ENCODE measurements around the gene EVC2.
A peak's percentile ranks its signal among the peaks of the same experiment; 100 is the strongest.

Gene EVC2

DNA sequence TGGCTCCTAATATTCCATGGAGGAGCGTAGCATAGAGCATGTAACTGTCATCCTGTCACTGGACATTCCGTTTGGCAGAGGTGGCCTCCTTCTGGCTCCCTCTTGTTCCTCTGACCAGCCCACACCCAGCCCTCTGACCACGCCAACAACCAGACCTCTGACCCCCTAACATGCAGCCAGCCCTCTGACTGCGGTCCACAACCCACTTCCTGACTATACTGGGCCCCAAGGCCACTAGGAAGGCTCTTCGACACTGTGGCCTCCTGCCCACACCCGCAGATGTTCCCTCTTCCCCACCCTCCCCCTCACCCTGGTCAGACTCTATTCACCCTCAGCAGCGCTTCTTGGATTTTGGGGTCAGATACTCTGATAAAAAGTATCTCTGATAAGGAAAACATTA lies 141.4 kb downstream of the EVC2 start:
- DNase-seq (ENCODE audit: low spot score), result no peak

DNA sequence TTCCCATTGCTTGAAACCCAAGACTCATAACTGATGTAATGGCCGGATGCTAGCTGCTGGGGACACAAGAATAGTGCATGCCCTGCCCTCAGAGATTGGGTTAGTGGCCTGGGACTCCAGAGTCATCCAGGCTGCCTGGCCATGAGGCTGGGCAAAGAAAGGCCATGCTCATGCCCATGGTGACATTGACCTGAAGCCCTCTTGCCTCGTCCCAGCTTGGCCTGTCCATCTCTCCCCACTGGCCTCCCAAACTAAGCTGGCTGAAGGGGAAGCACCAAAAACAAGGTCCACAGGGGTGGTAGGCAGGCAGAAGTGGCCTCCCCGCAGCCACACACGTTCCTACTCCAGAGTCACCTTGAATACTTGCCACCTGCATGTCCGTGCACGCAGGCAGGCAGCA lies 141.8 kb downstream of the EVC2 start:
- no peak for DNase-seq (ENCODE audit: low spot score)

DNA sequence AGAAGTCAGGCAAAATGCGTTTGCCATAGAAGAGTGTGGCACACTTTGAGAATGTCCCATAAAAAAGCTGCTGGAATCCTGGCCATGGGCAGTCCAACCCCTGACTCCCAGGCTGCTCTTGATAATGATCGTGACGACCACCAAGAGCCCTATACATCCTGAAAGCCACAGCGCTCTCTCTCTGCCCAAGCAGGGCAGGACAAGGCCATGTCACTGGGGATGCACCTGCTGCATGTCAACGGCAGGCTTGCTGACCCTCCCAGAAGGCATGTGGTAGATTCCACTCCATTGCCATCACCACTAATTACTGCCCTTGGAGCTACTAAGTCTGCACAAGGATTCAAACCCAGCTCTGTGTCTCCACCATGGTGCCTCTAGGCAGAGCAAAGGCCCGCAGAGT lies 144.5 kb downstream of the EVC2 start:
- no peak for DNase-seq (ENCODE audit: low spot score)

DNA sequence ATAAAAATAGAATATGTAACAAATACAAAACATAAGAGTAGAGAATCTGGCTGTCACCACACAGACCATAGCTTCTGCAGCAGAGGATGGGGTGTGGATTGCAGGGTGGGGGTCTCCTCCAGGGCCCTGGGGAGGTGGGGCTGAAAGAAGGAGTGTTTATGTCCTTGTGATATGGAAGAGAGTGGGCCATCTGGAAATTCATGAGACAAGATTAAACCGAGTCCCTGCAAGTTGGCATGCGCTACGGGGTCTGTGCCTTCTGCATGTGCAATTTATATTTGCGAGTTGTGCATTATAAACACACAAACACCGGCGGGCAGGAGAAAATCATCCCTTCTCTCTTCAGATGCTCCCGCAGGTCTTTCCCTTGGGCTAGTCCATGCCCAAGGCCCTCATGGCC lies 145.9 kb downstream of the EVC2 start:
- DNase-seq (ENCODE audit: low spot score), result no peak

DNA sequence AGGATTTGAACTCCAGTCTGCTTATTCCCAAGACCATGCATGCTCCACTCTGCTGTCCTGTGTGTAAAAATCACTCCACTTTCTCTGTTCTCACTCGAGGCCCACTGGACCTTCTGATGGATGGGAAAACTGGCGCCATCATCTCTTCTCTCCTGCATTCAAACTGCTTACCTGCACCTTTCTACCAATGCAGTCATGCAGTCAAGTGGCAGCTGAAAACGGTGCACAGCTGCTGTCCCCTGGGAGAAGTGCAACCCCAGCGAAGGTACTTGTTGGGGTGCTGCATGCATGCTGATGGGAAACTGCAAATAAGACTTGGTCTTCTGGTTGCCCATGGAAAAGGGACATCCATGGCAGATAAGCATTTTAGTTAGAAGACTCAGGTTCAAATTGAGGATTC lies 147.1 kb downstream of the EVC2 start:
- DNase-seq (ENCODE audit: low spot score), result no peak

DNA sequence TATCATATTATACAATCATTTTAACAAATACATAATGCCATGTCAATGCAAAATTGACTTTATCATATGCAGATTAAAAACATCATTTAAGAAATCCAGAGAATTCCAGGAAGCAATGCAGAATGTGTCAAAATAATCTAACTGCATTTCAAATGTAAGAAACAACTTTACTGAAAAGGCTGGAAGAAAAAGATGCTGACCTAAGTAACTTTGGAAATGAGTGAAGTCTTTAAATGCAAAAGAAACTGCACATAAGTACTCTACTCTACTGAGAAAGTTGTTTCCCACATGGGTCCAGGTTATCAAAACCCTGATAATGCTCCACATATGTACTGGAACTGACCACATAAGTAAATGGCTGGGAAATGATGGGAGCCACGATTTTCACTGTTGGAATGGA lies 149.9 kb downstream of the EVC2 start:
- DNase-seq (ENCODE audit: low spot score), result no peak

DNA sequence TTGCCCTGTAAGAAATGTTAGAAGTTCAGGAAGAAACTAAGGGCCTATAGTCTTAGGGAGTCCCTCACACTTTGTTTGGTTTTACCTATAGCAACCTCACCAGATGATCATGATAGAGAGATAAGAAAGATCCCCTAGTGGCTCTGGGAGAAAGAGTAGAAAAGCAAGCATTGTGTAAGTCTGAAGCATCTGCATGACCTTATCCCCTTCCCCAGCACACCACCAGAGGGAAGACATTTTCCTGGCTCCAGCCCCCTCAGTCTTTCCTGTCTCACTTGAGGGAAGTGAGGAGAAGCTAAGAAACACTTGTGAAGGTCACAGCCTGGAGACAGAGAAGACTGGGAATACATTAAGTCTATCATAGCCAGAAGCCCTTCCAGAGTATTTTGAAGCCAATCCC lies 154.0 kb downstream of the EVC2 start:
- no peak for DNase-seq (ENCODE audit: low spot score)

DNA sequence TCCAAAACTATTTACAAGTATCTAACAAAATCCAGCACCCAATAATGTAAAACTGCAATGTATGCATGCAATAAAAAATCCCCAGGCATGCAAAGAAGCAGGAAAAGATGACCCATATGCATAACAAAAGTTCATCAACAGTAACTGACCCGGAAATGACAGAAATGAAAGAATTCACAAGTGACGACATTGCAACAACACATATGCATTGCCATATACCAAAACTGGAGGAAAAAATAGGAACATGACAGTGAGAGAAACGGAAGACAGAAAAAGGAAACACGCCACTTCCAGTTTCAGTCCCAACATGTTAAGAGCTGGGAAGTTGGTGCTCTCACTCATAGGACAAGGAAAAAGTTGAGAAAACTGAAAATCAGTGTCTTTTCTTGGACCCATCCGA lies 154.6 kb downstream of the EVC2 start:
- DNase-seq (ENCODE audit: low spot score), result no peak

DNA sequence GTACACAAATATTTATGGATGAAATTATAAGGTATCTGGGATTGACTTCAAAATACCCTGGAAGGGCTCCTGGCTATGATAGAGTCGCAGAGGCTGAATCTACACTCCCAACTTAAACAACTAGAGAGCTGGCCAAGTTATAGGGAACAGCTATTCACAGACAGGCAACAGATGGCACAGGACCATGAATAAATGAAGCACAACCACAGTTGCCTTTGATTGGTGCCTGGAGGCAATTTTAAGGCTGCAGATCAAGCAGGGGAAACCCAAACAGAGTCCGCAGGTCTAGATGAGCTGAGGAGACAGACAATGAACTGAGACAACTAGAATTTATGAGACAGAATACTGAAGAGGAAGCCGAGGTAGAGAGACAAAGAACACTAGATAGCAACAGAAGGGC lies 155.9 kb downstream of the EVC2 start:
- no peak for DNase-seq (ENCODE audit: low spot score)

DNA sequence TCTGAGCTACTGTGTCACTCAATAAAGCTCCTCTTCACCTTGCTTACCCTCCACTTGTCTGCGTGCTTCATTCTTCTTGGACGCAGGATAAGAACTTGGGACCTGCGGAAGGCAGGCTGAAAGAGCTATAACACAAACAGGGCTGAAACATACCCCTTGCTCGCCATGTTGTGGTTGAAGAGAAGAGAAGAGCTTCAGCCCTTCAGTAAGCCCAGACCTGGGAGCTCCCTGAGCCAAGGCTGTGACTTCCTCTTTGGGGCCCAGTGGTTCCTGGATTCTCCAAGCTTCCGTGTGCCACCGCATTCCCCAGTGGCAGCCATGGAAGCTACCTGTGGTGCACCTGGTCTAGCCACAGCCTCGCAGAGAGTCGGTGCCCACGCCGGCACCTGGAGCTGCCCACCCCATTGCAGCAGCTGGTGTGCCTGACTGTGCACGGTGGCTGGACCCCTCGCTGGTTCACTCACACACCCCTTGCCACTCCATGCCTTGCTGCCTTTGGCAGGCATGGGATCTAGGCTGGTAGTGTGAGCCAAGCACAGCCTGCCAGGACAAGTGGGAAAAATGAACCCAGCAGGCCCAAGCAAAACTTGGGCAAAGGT lies 160.6 kb downstream of the EVC2 start:
- no peak for DNase-seq (ENCODE audit: low spot score)

DNA sequence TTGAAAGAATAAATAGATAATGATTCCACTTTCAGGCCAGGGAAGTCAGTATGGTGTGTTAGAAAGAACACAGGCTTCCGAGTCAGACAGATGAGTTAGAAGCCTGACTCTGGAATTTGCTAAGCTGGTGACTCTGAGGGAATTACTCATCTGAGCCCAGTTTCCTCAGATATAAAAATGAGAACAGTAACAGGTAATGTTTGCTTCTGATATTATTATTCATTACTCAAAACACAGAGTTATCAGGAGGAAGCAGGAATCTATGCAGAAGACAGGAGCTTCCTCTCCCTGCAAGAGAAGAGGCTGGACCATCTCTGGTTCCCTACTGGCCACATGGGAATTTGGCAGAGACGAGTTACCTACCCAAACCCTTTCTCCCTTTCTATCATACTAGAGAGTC lies 163.1 kb downstream of the EVC2 start:
- DNase-seq (ENCODE audit: low spot score), result no peak

DNA sequence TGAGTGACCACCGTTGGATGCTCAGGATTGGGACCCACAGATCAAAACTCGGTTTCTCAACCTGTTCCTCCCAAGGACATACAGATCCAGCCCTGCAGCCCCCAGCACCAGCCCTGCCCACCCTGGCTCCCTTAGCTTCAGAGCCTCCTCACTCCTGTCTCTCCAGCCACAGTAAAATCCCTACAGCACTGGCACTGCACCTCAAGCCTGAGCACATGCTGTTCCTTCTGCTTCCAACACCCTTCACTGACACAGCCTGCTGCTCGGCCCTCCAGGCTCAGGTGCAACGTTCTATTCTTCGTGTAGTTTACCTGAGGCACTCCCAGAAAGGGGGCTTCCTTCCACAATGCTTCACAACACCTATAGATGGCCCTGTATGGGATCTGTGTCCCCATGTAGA lies 163.6 kb downstream of the EVC2 start:
- DNase-seq (ENCODE audit: low spot score), result no peak

DNA sequence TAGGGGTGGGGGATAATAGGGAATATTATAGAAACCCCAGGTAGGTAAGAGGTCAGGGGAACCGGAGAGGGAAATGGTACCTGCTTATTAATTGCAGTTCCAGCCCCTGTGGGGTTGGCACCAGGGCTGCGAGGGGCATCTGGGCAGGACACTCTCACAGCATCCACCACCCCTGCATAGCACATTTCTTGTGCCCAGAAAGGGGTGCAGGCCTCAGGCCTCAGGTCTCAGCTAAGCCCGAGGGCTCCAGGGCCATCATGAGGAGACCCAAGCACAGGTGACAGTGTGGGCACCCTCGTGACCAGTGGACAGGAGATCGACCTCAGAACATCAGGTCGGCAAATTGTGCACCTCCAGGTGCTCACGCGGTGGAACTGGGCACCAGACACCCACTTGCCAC lies 164.7 kb downstream of the EVC2 start:
- DNase-seq (ENCODE audit: low spot score), result no peak

DNA sequence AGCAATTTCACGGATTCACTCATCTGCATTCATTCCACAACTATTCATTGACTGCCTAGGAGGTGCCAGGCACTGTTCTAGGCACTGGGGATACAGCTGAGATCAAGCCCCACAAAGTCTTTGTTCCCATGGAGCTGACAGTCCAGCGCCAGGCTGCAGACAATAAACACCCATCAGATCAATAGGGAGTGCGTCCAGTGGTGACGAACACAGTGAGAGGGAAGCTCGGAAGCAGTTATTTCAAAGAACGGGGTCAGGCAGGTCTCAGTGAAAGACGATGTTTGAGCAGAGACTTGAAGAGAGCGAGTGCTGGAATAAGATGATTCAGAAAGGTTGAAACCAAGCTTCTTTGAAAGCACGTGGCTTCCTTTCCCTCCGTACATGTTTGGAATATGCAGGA lies 167.2 kb downstream of the EVC2 start:
- DNase-seq (ENCODE audit: low spot score), result no peak

DNA sequence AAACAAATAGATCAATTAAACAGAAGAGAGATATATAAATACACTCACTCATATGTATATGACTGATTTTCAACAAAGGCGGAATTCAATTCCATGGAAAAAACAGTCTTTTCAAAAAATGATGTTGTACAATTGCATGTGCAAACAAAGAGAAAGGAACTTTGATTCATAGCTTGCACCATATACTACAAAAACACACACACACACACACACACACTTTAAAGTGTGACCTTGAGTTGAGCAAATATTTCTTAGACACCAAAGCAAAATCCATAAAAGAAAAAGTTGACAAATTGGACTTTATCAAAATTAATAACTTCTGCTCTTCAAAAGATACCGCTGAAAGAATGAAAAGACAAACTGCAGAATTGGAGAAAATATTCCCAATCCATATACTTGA lies 168.8 kb downstream of the EVC2 start:
- no peak for DNase-seq (ENCODE audit: low spot score)

DNA sequence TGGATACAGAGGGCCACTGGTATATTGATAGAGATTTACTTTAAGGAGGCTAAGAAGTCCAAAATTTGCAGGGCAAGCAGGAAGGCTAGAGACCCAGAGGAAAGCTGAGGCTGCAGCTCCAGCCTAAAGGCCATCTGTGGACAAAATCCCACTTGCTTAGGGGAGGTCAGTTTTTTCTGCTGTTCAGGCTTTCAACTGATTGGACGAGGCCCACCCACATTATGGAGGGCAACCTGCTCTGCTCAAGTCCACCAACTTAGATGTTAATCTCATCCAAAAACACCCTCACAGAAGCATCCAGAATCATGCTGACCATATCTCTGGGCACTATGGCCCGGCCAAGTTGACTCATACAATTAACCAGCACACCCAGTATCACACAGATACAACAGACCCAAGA lies 176.3 kb downstream of the EVC2 start:
- DNase-seq (ENCODE audit: low spot score), result no peak

DNA sequence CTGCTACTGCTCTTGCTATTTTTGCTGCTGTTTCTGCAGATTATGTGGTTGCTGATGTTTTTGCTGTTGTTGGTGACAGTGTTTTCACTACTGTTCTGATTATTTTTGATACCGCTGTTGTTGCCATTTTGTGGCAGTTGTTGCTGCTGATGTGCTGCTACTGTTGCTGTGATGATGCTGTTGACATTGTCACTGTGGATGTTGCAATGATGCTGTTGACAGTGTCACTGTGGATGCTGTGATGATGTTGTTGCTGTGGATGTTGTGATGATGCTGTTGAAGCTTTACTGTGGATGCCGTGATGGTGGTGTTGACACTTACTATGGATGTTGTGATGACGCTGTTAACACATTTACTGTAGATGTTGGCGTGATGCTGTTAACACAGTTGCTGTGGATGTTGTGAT lies 180.3 kb downstream of the EVC2 start:
- DNase-seq (ENCODE audit: low spot score), result no peak

DNA sequence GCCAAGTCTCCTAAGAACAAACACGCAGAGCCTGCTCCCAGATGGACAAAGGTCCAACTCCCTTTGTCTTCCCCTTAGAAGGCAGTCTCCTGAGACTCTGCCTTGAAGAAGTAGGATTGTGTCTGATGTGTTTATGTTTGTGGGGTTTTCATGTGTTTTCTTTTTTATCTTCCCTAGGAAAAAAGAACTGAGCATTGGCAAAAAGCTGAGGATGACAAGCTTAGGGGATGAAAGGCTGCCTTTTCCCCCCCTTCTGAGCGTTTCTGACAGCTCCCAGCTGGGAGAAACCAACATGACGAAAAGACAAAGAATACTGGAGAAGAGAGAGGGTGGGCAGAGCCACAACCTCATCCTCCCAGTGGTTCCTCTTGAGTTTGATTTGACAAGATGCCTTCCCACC lies 181.1 kb downstream of the EVC2 start:
- no peak for DNase-seq (ENCODE audit: low spot score)

DNA sequence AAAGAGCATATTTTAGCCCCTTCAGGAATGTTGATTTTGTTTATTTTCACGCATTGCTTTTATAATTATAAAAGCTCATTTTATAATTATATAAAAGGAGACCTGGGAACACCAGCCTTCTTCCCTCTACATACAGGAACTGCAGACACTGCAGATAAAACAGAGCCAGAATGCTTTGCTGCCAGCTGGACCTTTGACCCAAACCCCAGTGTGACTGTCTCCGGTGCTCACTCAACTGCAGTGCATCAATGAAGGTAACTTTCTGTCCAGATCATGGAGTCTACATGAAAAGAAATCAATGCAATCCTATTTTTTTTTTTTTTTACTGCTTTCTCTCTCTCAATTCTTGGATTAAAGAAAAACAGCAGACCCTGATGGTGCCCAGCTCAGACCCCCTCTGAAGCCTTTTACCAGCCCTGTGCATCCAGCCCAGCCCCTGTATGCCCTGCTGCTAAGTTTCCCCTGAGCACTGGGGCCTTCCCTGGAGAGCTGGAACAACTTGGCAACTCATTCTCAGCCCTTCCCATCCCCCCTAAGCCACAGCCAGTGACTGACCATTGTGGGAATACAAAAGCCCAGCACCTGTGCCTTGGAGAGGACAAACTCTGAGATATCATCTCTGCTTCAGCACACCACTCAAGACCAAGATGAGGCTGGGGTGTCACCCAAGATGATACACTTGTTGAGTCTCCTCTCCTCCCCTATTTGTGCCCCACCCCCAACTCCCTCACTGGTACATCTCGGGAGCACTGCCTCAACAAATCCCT lies 182.1 kb downstream of the EVC2 start:
- no peak for DNase-seq (ENCODE audit: low spot score)

DNA sequence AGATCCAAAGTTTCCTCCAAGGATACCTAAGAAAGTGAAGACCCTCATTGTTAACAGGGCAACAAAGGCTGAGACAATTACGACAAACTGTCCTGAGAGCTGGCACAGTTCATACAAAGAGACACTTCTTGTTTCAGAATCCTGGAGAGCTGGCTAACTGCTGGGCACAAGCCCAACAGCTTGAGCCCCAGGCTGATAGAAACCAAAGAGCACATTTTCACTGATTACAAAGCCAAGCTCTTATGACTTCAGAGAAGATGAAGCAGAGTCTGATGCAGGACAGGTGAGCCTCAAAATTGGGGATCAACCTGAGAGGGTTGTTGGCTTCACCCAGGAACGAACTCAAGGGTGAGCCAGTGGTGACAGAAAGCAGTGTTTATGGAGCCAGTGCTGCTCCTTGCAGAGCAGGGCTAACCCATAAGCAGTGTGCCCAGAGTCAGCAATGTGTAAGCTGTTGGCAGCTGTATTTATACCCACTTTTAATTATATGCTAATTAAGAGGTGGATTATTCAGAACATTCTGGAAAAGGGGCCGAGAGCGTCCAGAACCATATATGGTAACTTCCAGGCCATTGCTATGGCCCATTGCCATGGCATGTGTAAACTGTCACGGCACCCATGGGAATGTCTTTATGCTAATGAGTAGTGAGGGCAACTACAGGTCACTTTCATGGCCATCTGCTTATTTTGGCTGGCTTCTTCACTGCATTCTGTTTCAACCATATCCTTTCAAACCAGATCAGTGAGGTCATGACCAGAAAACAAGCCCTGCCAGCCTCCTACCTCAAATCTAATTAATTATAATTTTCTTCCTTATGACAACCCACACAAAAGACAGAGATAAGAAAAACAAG lies 183.7 kb downstream of the EVC2 start:
- peak; percentile 27 for DNase-seq (ENCODE audit: low spot score)

DNA sequence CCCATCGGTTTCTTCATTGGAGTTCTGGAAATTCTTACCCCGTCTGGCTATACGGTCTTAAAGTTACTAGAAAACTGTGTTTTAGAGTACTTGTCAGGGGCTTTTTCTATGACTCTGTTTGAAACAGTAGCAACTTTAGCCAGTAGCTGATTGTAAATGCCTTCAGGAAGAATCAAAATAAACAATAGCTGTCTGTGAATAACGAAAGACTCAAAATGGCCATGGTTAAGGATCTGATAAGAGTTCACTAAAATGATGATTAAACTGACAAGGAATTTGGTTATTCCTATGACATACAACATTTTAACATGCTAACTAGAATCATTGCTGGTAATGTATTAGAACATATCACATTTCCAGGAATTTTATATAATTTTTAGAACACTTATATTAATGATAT lies 191.0 kb downstream of the EVC2 start:
- no peak for DNase-seq (ENCODE audit: low spot score)

DNA sequence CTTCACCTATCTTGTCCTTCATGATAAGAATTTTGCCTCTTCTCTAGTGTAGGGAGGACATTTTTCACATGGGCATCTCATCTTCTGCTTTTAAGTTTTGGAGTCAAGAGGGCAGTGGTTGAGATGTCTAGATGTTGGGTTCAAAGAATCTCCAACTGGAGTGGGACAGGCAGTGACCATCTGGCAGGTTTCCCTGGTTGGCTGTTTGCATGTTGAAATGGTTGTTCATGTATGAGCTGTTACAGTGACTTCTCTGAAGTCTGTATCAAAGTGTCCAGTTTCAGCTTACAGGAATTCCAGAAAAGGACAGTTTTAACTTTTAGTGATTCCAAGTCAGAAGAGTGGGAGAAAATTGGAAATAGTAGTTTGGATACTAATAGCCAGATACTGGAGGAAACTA lies 192.7 kb downstream of the EVC2 start:
- DNase-seq (ENCODE audit: low spot score), result no peak
